ENCODE measurements around the gene ARHGAP5.

DNA sequence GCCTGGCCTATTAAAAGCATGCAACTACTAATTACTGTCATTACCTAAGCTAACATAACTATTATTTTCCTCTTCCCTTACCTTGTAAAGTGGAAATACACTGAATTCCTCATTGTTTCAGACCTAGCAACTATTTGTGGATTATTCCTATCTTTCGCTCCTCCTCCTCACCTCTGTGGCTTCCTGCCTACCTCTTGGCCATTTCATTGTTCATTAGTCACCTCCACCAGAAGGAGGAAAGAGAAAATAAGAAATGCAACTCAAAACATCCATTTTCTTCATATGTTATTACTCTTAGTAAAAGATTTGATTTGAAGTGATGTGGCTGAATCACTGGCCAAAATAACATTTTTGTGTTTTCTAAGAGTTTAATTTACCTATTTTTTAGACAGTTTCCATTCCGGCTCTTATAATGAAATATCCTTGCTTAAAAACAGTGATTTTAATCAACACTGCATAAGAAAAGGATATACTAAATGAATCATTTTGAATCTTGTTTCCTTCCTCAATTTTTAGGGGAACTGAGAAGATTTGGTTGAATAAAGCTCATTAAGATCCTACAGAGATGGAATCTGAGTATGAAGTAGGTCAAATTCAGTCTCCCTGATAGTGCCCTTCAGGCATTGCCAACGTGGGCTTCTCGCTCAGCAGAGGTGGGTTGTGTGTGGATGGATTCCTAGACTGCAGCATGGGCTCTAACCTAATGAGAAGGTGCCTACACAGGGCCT is 27.6 kb upstream of the ARHGAP5 start:
- TF ChIP-seq GABPA (IDR thresholded peaks at IDR 0.05; ENCODE audit: low read depth) (no peak), POLR2AphosphoS5 (IDR thresholded peaks at IDR 0.05; ENCODE audit: low read depth) (no peak)
- TF ChIP-seq, protein P1, sequence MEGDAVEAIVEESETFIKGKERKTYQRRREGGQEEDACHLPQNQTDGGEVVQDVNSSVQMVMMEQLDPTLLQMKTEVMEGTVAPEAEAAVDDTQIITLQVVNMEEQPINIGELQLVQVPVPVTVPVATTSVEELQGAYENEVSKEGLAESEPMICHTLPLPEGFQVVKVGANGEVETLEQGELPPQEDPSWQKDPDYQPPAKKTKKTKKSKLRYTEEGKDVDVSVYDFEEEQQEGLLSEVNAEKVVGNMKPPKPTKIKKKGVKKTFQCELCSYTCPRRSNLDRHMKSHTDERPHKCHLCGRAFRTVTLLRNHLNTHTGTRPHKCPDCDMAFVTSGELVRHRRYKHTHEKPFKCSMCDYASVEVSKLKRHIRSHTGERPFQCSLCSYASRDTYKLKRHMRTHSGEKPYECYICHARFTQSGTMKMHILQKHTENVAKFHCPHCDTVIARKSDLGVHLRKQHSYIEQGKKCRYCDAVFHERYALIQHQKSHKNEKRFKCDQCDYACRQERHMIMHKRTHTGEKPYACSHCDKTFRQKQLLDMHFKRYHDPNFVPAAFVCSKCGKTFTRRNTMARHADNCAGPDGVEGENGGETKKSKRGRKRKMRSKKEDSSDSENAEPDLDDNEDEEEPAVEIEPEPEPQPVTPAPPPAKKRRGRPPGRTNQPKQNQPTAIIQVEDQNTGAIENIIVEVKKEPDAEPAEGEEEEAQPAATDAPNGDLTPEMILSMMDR (IDR thresholded peaks at IDR 0.05; ENCODE audit: insufficient read depth, low read length) = no peak
- TF ChIP-seq, protein P2, sequence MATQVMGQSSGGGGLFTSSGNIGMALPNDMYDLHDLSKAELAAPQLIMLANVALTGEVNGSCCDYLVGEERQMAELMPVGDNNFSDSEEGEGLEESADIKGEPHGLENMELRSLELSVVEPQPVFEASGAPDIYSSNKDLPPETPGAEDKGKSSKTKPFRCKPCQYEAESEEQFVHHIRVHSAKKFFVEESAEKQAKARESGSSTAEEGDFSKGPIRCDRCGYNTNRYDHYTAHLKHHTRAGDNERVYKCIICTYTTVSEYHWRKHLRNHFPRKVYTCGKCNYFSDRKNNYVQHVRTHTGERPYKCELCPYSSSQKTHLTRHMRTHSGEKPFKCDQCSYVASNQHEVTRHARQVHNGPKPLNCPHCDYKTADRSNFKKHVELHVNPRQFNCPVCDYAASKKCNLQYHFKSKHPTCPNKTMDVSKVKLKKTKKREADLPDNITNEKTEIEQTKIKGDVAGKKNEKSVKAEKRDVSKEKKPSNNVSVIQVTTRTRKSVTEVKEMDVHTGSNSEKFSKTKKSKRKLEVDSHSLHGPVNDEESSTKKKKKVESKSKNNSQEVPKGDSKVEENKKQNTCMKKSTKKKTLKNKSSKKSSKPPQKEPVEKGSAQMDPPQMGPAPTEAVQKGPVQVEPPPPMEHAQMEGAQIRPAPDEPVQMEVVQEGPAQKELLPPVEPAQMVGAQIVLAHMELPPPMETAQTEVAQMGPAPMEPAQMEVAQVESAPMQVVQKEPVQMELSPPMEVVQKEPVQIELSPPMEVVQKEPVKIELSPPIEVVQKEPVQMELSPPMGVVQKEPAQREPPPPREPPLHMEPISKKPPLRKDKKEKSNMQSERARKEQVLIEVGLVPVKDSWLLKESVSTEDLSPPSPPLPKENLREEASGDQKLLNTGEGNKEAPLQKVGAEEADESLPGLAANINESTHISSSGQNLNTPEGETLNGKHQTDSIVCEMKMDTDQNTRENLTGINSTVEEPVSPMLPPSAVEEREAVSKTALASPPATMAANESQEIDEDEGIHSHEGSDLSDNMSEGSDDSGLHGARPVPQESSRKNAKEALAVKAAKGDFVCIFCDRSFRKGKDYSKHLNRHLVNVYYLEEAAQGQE (IDR thresholded peaks at IDR 0.05; ENCODE audit: insufficient replicate concordance, low read depth) = no peak
